Endothelial cell (in vitro differentiated cells): ENCODE results near the gene ZNF496. TPM values are rescaled to one million over a fixed set of nuclear protein-coding genes. Genes with fewer than 3 reads are reported as not detected.

Source experiments
- DNase-seq: peaks from one replicate; pipeline ENCODE4 v3.0.0; 2021; ENCODE audit warnings: low spot score
- H3K27ac Mint-ChIP-seq: one replicate; pipeline ENCODE4 v1.8.0; 2021; ENCODE audit warnings: mixed read lengths, inconsistent platforms; ENCODE audit not compliant: unreplicated experiment
- H3K27me3 Mint-ChIP-seq: one replicate; pipeline ENCODE4 v1.8.0; 2021; ENCODE audit warnings: mild to moderate bottlenecking, moderate library complexity, mixed read lengths, inconsistent platforms; ENCODE audit not compliant: unreplicated experiment
- H3K36me3 Mint-ChIP-seq: one replicate; pipeline ENCODE4 v1.8.0; 2021; ENCODE audit warnings: mild to moderate bottlenecking, low read depth, mixed read lengths, inconsistent platforms; ENCODE audit not compliant: unreplicated experiment
- H3K4me1 Mint-ChIP-seq: one replicate; pipeline ENCODE4 v1.8.0; 2021; ENCODE audit warnings: mild to moderate bottlenecking, mixed read lengths, inconsistent platforms; ENCODE audit not compliant: unreplicated experiment
- H3K4me3 Mint-ChIP-seq: one replicate; pipeline ENCODE4 v1.8.0; 2021; ENCODE audit warnings: mild to moderate bottlenecking, mixed read lengths, inconsistent platforms; ENCODE audit not compliant: unreplicated experiment
- H3K9me3 Mint-ChIP-seq: one replicate; pipeline ENCODE4 v1.8.0; 2021; ENCODE audit warnings: mixed read lengths, inconsistent platforms; ENCODE audit not compliant: unreplicated experiment
- CTCF ChIP-seq: fragments of 200-600 bp; sonication (generic); IDR thresholded peaks from one replicate; pipeline ENCODE4 v1.5.0; 2021; ENCODE audit warnings: antibody characterized with exemption; ENCODE audit not compliant: unreplicated experiment
- total RNA-seq: library from RNA; stranded (reverse); fragmentation: NEBNext Ultra II Directional; extraction: Animal tissue kit (Norgen Biotek cat#: 25700); gene quantifications from one replicate; pipeline ENCODE4 v1.2.1, GENCODE V29; 2021; ENCODE audit not compliant: unreplicated experiment

The ZNF496 gene
- total RNA-seq, 1 donor from 2014 or later: 76.5 TPM

- Mint-ChIP-seq H3K27me3 (no peaks in the 10 kb centered on the region), H3K27ac (no peak overlapping the region), H3K9me3 (peaks cover 5% of the 10 kb centered on the region), H3K36me3 (peaks cover 7% of the 10 kb centered on the region), H3K4me1 (peaks cover 3% of the 10 kb centered on the region), H3K4me3 (no peak overlapping the region)
- no peak for DNase-seq
- TF ChIP-seq CTCF: no peak
Observed at GRCh38 chr1:247274605-247275256, 56.9 kb downstream of the ZNF496 start.

- Mint-ChIP-seq H3K27ac (no peak overlapping the region), H3K36me3 (peaks cover 7% of the 10 kb centered on the region), H3K9me3 (peaks cover 5% of the 10 kb centered on the region), H3K4me1 (peaks cover 3% of the 10 kb centered on the region), H3K27me3 (no peaks in the 10 kb centered on the region), H3K4me3 (no peak overlapping the region)
- no peak for DNase-seq
- TF ChIP-seq CTCF: no peak
Observed at GRCh38 chr1:247273013-247273412, 58.7 kb downstream of the ZNF496 start.

- no peak for TF ChIP-seq CTCF
- Mint-ChIP-seq H3K27me3 (no peaks in the 10 kb centered on the region), H3K9me3 (peaks cover 5% of the 10 kb centered on the region), H3K4me3 (no peak overlapping the region), H3K36me3 (peaks cover 7% of the 10 kb centered on the region), H3K4me1 (peaks cover 3% of the 10 kb centered on the region), H3K27ac (no peak overlapping the region)
- no peak for DNase-seq
Observed at GRCh38 chr1:247270003-247270402, 61.7 kb downstream of the ZNF496 start.

GRCh38 chr1:247269133-247269532 is 62.5 kb downstream of the ZNF496 start:
- DNase-seq: no peak
- Mint-ChIP-seq H3K4me3 (no peak overlapping the region), H3K9me3 (peaks cover 5% of the 10 kb centered on the region), H3K27ac (no peak overlapping the region), H3K36me3 (peaks cover 7% of the 10 kb centered on the region), H3K27me3 (no peaks in the 10 kb centered on the region), H3K4me1 (peaks cover 3% of the 10 kb centered on the region)
- no peak for TF ChIP-seq CTCF

- Mint-ChIP-seq H3K4me3 (no peak overlapping the region), H3K9me3 (peaks cover 9% of the 10 kb centered on the region), H3K27me3 (no peaks in the 10 kb centered on the region), H3K36me3 (peaks cover 7% of the 10 kb centered on the region), H3K27ac (no peak overlapping the region), H3K4me1 (peaks cover 3% of the 10 kb centered on the region)
- TF ChIP-seq CTCF: no peak
- no peak for DNase-seq
Observed at GRCh38 chr1:247268390-247269045, 63.1 kb downstream of the ZNF496 start.
